ENCODE measurements around the gene NFKBIB.

Gene NFKBIB

DNA sequence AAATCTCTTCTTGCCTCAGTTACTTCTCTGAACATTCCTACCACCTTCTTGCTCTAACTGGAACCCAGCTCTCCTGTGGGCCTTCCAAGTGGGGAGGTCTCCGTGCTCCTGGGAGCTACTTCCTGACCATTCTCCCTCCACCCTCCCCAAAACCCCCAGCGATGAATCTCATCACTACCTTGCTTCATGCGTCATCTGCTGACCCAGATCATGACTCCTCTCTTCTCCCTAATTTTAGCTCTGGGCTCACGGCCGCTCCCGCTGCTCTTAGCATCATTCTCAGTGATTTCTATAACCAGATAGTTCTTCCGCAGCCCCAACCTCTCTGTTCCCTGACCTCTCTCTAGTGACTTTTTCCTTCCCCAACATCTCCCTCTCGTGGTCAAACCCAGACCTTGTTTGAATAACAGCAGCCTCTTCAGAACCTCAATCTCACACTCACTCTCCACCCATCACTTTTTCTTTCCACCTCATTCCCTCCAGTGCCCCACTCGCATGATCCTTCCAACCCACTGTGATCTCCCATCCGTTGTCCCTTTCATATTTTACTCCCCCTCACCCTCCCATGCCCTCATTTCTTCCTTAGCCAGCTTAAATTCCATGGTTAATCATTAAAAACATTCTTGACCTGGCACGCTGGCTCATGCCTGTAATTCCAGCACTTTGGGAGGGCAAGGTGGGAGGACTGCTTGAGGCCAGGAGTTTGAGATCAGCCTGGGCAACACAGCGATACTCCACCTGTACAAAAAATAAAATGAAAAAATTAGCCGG lies 52.8 kb downstream of the NFKBIB start:
- TF ChIP-seq, protein P1, sequence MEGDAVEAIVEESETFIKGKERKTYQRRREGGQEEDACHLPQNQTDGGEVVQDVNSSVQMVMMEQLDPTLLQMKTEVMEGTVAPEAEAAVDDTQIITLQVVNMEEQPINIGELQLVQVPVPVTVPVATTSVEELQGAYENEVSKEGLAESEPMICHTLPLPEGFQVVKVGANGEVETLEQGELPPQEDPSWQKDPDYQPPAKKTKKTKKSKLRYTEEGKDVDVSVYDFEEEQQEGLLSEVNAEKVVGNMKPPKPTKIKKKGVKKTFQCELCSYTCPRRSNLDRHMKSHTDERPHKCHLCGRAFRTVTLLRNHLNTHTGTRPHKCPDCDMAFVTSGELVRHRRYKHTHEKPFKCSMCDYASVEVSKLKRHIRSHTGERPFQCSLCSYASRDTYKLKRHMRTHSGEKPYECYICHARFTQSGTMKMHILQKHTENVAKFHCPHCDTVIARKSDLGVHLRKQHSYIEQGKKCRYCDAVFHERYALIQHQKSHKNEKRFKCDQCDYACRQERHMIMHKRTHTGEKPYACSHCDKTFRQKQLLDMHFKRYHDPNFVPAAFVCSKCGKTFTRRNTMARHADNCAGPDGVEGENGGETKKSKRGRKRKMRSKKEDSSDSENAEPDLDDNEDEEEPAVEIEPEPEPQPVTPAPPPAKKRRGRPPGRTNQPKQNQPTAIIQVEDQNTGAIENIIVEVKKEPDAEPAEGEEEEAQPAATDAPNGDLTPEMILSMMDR (IDR thresholded peaks at IDR 0.05; ENCODE audit: control insufficient read depth, insufficient read depth, low read depth, low read length, missing control alignments) = peak; percentile 21
- no peak for DNase-seq (ENCODE audit: low read depth)
- H3K4me3 ChIP-seq (ENCODE audit: control insufficient read depth, low read depth, low read length) = no peak overlapping the region

DNA sequence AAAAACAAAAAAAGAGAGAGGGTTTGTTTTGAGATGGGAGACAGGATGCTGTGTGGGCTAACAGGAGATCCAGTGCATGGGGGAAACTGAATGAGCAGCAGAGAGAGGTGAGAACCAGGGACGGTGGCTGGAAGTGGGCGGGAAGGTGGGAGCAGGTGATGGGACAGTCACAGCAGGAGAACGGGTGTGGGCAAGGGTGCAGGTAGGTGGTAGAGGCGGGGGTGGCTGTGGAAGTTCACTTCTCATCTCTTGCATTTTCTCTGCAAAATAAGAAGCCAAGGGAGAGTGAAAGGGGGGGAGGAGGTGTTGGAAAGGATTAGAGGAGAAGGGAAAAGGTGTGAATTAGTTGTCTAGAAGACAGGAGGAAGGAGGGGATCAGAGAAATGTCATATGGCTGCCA lies 53.9 kb downstream of the NFKBIB start:
- DNase-seq (ENCODE audit: low read depth) = no peak
- no peak overlapping the region for H3K4me3 ChIP-seq (ENCODE audit: control insufficient read depth, low read depth, low read length)
- TF ChIP-seq, protein P1 (IDR thresholded peaks at IDR 0.05; ENCODE audit: control insufficient read depth, insufficient read depth, low read depth, low read length, missing control alignments) = no peak

DNA sequence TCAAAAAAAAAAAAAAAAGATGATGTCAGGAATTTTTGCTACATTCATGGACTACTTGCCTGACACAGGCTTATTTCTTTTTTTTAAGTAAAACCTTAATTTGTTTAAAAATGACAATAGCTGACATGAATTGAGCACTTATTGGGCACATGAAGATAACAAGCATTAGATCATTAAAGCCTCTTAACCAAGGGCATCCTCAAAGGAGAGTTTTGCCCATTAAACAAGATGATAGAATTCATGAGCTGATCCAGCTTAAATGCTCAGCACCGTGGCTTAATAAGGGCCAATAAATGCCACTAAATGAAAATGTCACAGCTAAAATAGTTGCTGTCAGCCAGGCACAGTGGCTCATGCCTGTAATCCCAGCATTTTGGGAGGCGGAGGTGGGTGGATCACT lies 56.5 kb downstream of the NFKBIB start:
- DNase-seq (ENCODE audit: low read depth) = no peak
- TF ChIP-seq, protein P1 (IDR thresholded peaks at IDR 0.05; ENCODE audit: control insufficient read depth, insufficient read depth, low read depth, low read length, missing control alignments) = no peak

DNA sequence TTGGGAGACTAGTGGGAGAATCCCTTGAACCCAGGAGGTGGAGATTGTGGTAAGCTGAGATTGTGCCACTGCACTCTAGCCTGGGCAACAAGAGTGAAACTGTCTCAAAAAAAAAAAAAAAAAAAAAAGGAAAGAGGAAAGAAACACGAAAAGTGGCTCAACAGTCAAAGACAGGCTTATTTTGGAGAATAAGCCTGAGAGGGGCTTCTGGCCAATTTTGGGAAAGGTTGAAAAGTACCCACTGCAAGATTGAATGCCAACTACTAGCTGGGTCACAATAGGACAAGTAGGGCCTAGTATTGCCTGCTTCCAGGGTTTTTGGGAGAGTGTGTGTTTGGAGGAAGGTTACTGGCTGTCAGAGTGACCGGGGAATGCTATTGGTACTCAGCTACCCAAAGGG lies 58.5 kb downstream of the NFKBIB start:
- TF ChIP-seq, protein P1 (IDR thresholded peaks at IDR 0.05; ENCODE audit: control insufficient read depth, insufficient read depth, low read depth, low read length, missing control alignments) = no peak
- no peak overlapping the region for H3K4me3 ChIP-seq (ENCODE audit: control insufficient read depth, low read depth, low read length)
- no peak for DNase-seq (ENCODE audit: low read depth)

More for the DNA sequence above, 56.5 kb downstream of the NFKBIB start:
- no peak overlapping the region for H3K4me3 ChIP-seq (ENCODE audit: control insufficient read depth, low read depth, low read length)
